Measurements from ENCODE around the gene ATRNL1. TPM values are rescaled to one million over a fixed set of nuclear protein-coding genes. Genes with fewer than 3 reads are reported as not detected.

ATRNL1 gene
- total and polyA plus RNA-seq, 2 of the 8 experiments (the other 6 are each of a cell fraction or from before 2014, with no cell fraction given) = 5.1 to 17.6 TPM

GRCh38 chr10:115971921-115972320 is 878.8 kb downstream of the ATRNL1 start:
- H3K27me3 ChIP-seq (replicated peaks in 1 of 4; ENCODE audit: control insufficient read depth in 3 of 4, extremely low read depth in 1 of 4, insufficient read depth in 3 of 4, low read length in 3 of 4) = no peaks in the 10 kb centered on the region
- no peak overlapping the region for H3K14ac ChIP-seq (ENCODE audit: insufficient read length)
- no peak overlapping the region for H3K23ac ChIP-seq (ENCODE audit: insufficient read length)
- no peak overlapping the region for H2AFZ ChIP-seq (ENCODE audit: low read length)
- no peak overlapping the region for H4K91ac ChIP-seq (replicated peaks; ENCODE audit: insufficient read length, low read length)
- H2BK20ac ChIP-seq (ENCODE audit: low read length) = no peak overlapping the region
- no peak overlapping the region for H3K4ac ChIP-seq (replicated peaks; ENCODE audit: insufficient read length, low read depth, low read length)
- no peak overlapping the region for H3K4me2 ChIP-seq (ENCODE audit: insufficient read depth in 1 of 2, low read depth in 2 of 2, low read length in 2 of 2)
- WGBS, 2 experiments (ENCODE audit: extremely low coverage in 1 of 2, insufficient coverage in 1 of 2, insufficient read length in 1 of 2, insufficient replicate concordance in 2 of 2, low coverage in 1 of 2, low lambda C conversion rate in 2 of 2, missing lambda C conversion rate in 1 of 2) = 92% methylated on average over 6 of the region's 6 CpGs; no CpG with 5 or more reads in 1 of the 2 experiments
- H4K5ac ChIP-seq (ENCODE audit: insufficient read length, low read depth, low read length) = no peak overlapping the region
- no peaks in the 10 kb centered on the region for H4K20me1 ChIP-seq (replicated peaks in 1 of 2; ENCODE audit: control insufficient read depth in 1 of 2, insufficient read depth in 2 of 2, low read length in 2 of 2)
- H3K9ac ChIP-seq (replicated peaks in 1 of 4; ENCODE audit: extremely low read depth in 1 of 4, low read depth in 3 of 4, low read length in 3 of 4) = no peak overlapping the region
- FAIRE-seq (no peak), DNase-seq (ENCODE audit: low read depth in 1 of 2, low spot score in 2 of 2) (no peak)
- ChIA-PET POLR2A (ENCODE audit: partially characterized antibody) (no interaction called here), CTCF (ENCODE audit: partially characterized antibody) (interaction anchor here (1.6 kb wide), 1 partner anchor 26 kb away, joined by 3 read pairs; no protein-coding TSS in a partner anchor)
- peaks cover 0 to 6% (median 5%) of the 10 kb centered on the region in 4 experiments; a peak in 5 of 7 replicates for H3K4me1 ChIP-seq (replicated peaks in 1 of 4; ENCODE audit: control insufficient read depth in 3 of 4, insufficient read depth in 4 of 4, low read length in 3 of 4)
- H3K27ac ChIP-seq (ENCODE audit: low read depth, low read length) = no peak overlapping the region
- no peaks in the 10 kb centered on the region for H3K36me3 ChIP-seq (ENCODE audit: control insufficient read depth in 2 of 4, insufficient read depth in 4 of 4, low read length in 3 of 4)
- H3K4me3 ChIP-seq (ENCODE audit: extremely low read depth in 1 of 4, insufficient read depth in 2 of 4, low read depth in 3 of 4, low read length in 4 of 4) = no peak overlapping the region
- H2AK5ac ChIP-seq (ENCODE audit: low read depth, low read length) = no peak overlapping the region
- no peaks in the 10 kb centered on the region for H3K79me1 ChIP-seq (ENCODE audit: low read depth, low read length)
- no peak overlapping the region for H3K56ac ChIP-seq (replicated peaks; ENCODE audit: insufficient read length, low read depth, low read length)
- H3K79me2 ChIP-seq (ENCODE audit: control insufficient read depth in 1 of 2, insufficient read depth in 2 of 2, low read length in 2 of 2) = no peaks in the 10 kb centered on the region
- H2BK12ac ChIP-seq (ENCODE audit: low read depth, low read length) = no peak overlapping the region
- no peak overlapping the region for H3K18ac ChIP-seq (ENCODE audit: extremely low read depth, low read length)
- no peak overlapping the region for H2BK5ac ChIP-seq (ENCODE audit: low read depth, low read length)
- no peak overlapping the region for H2BK15ac ChIP-seq (ENCODE audit: low read length)
- peaks cover 4 to 8% of the 10 kb centered on the region in 2 experiments; a peak in 3 of 4 replicates for H3K9me3 ChIP-seq (ENCODE audit: insufficient read depth in 2 of 2, low read depth in 1 of 2, low read length in 1 of 2)
- H3K23me2 ChIP-seq (ENCODE audit: low read depth, low read length) = no peaks in the 10 kb centered on the region
- H2BK120ac ChIP-seq (replicated peaks; ENCODE audit: low read depth, low read length) = no peak overlapping the region
- no peak overlapping the region for H4K8ac ChIP-seq (ENCODE audit: extremely low read depth, insufficient read depth, low read length)
- TF ChIP-seq ZNF274 (IDR thresholded peaks at IDR 0.05; ENCODE audit: borderline replicate concordance, extremely low read depth, low read length) = no peak
- TF ChIP-seq NANOG (IDR thresholded peaks at IDR 0.05; ENCODE audit: insufficient read depth, low read depth, low read length, poor library complexity, severe bottlenecking) = no peak
- TF ChIP-seq TAF7 (optimal IDR thresholded peaks at IDR 0.05; ENCODE audit: borderline replicate concordance, low read depth, low read length) = no peak
- TF ChIP-seq RAD21 (IDR thresholded peaks at IDR 0.05 in 1 of 2, conservative IDR thresholded peaks at IDR 0.05 in 1 of 2; ENCODE audit: low read depth in 2 of 2, low read length in 2 of 2) = no peak
- no peak for TF ChIP-seq TEAD4 (IDR thresholded peaks at IDR 0.05; ENCODE audit: low read depth, low read length)
- TF ChIP-seq TAF1 (IDR thresholded peaks at IDR 0.05; ENCODE audit: low read depth, low read length) = no peak
- no peak for TF ChIP-seq BRCA1 (IDR thresholded peaks at IDR 0.05; ENCODE audit: low read depth, low read length)

All from H1 (cell line).